NT2/D1 (cell line): ENCODE results near the gene ZMPSTE24.
"Not testable (repeated sequence)": the region's sequence is repeated elsewhere in the genome, so short reads cannot be mapped to it uniquely, and the experiment has no call there.

Experiments
- SUZ12 ChIP-seq: IDR thresholded peaks from 2 replicates; pipeline ENCODE4 v1.6.1; 2011; ENCODE audit not compliant: insufficient read length, insufficient read depth; ENCODE audit errors: extremely low read depth
- YY1 ChIP-seq: IDR thresholded peaks from 2 replicates; pipeline ENCODE4 v1.6.1; 2011; ENCODE audit not compliant: insufficient read length, insufficient read depth
- ZNF274 ChIP-seq: IDR thresholded peaks from 2 replicates; pipeline ENCODE4 v1.6.1; 2011; ENCODE audit warnings: mild to moderate bottlenecking, low read depth, low read length

DNA sequence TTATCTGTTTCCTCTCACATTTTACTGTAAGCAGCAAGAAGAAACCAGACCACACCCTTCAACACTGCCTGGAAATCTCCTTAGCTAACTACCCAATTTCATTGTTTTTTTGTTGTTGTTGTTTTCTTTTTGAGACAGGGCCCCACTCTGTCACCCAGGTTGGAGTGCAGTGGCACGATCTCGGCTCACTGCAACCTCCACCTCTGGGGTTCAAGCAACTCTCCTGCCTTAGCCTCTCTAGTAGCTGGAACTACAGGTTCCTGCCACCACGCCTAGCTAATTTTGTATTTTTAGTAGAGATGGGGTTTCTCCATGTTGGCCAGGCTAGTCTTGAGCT is 84.3 kb downstream of the ZMPSTE24 start:
- not testable (repeated sequence) for TF ChIP-seq SUZ12, YY1, ZNF274
